HUDEP-2 (cell line): ENCODE results near the gene FAM153A.
A peak's percentile ranks its signal among the peaks of the same experiment; 100 is the strongest.
"Not testable (repeated sequence)": the region's sequence is repeated elsewhere in the genome, so short reads cannot be mapped to it uniquely, and the experiment has no call there.

Experiments
- DNase-seq, 76 experiments: peaks; one replicate each; lab custom pipeline; 2025; ENCODE audit not compliant: unreplicated experiment in 76 of 76; lab: John Stamatoyannopoulos, UW

FAM153A gene

GRCh38 chr5:177782792-177783633 is at the start of gene FAM153A:
Gene FAM153A, minus strand, starts transcription at chr5:177782899.
- DNase-seq, result not testable (repeated sequence)

- DNase-seq, result not testable (repeated sequence)
These were observed 49.6 kb upstream of the FAM153A start for GRCh38 chr5:177832287-177832686.

GRCh38 chr5:177826073-177826472 is 43.4 kb upstream of the FAM153A start:
- not testable (repeated sequence) for DNase-seq

- DNase-seq, result not testable (repeated sequence)
These were observed 42.1 kb upstream of the FAM153A start for GRCh38 chr5:177824776-177825175.

- not testable (repeated sequence) for DNase-seq
These were observed 39.8 kb upstream of the FAM153A start for GRCh38 chr5:177822489-177822888.

- not testable (repeated sequence) for DNase-seq
These were observed 37.0 kb upstream of the FAM153A start for GRCh38 chr5:177819664-177820063.

- DNase-seq, result not testable (repeated sequence)
These were observed 30.2 kb upstream of the FAM153A start for GRCh38 chr5:177812814-177813425.

GRCh38 chr5:177812160-177812743 is 29.6 kb upstream of the FAM153A start:
- peak in 7 of 76 experiments; percentile 0 to 13 (median 2) for DNase-seq

GRCh38 chr5:177809209-177809913 is 26.7 kb upstream of the FAM153A start:
- not testable (repeated sequence) for DNase-seq

- DNase-seq, result not testable (repeated sequence)
These were observed 25.7 kb upstream of the FAM153A start for GRCh38 chr5:177808420-177808819.

GRCh38 chr5:177807265-177807664 is 24.6 kb upstream of the FAM153A start:
- not testable (repeated sequence) for DNase-seq

GRCh38 chr5:177801427-177801826 is 18.7 kb upstream of the FAM153A start:
- DNase-seq, result not testable (repeated sequence)

- DNase-seq, result not testable (repeated sequence)
These were observed 15.6 kb upstream of the FAM153A start for GRCh38 chr5:177798237-177798840.

GRCh38 chr5:177793272-177793671 is 10.6 kb upstream of the FAM153A start:
- DNase-seq, result not testable (repeated sequence)

GRCh38 chr5:177791649-177792048 is 8.9 kb upstream of the FAM153A start:
- not testable (repeated sequence) for DNase-seq

GRCh38 chr5:177782169-177782568 is 530 bp downstream of the FAM153A start:
- not testable (repeated sequence) for DNase-seq

- DNase-seq, result not testable (repeated sequence)
These were observed 11.5 kb downstream of the FAM153A start for GRCh38 chr5:177771206-177771605.

- not testable (repeated sequence) for DNase-seq
These were observed 12.1 kb downstream of the FAM153A start for GRCh38 chr5:177770646-177771045.

- DNase-seq, result not testable (repeated sequence)
These were observed 18.8 kb downstream of the FAM153A start for GRCh38 chr5:177763737-177764508.
